Measurements from ENCODE around the gene KANSL1.

GRCh38 chr17:46135126-46135812 is 58.0 kb downstream of the KANSL1 start:
- TF ChIP-seq, protein P1, sequence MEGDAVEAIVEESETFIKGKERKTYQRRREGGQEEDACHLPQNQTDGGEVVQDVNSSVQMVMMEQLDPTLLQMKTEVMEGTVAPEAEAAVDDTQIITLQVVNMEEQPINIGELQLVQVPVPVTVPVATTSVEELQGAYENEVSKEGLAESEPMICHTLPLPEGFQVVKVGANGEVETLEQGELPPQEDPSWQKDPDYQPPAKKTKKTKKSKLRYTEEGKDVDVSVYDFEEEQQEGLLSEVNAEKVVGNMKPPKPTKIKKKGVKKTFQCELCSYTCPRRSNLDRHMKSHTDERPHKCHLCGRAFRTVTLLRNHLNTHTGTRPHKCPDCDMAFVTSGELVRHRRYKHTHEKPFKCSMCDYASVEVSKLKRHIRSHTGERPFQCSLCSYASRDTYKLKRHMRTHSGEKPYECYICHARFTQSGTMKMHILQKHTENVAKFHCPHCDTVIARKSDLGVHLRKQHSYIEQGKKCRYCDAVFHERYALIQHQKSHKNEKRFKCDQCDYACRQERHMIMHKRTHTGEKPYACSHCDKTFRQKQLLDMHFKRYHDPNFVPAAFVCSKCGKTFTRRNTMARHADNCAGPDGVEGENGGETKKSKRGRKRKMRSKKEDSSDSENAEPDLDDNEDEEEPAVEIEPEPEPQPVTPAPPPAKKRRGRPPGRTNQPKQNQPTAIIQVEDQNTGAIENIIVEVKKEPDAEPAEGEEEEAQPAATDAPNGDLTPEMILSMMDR (IDR thresholded peaks at IDR 0.05): no peak
- no peak for TF ChIP-seq POLR2AphosphoS5 (IDR thresholded peaks at IDR 0.05)
- TF ChIP-seq POLR2A (IDR thresholded peaks at IDR 0.05): no peak
- no peak for TF ChIP-seq EP300 (IDR thresholded peaks at IDR 0.05; ENCODE audit: low read depth)

Measured in transverse colon (tissue), 4 donors.